HS-27A (cell line): Measurements from ENCODE around the gene ITPR2.
"Not testable (repeated sequence)": the region's sequence is repeated elsewhere in the genome, so short reads cannot be mapped to it uniquely, and the experiment has no call there.

Experiments
- DNase-seq: peaks from one replicate; pipeline ENCODE4 v3.0.0-alpha.2; 2012; ENCODE audit warnings: low read depth, missing footprints

Gene ITPR2

GRCh38 chr12:26848156-26848825 lies 15.3 kb upstream of the ITPR2 start:
- DNase-seq = no peak

- no peak for DNase-seq
Observed at GRCh38 chr12:26847431-26847830, 14.4 kb upstream of the ITPR2 start.

- no peak for DNase-seq
Observed at GRCh38 chr12:26846416-26846815, 13.4 kb upstream of the ITPR2 start.

GRCh38 chr12:26845984-26846383 lies 13.0 kb upstream of the ITPR2 start:
- DNase-seq = no peak

DNA sequence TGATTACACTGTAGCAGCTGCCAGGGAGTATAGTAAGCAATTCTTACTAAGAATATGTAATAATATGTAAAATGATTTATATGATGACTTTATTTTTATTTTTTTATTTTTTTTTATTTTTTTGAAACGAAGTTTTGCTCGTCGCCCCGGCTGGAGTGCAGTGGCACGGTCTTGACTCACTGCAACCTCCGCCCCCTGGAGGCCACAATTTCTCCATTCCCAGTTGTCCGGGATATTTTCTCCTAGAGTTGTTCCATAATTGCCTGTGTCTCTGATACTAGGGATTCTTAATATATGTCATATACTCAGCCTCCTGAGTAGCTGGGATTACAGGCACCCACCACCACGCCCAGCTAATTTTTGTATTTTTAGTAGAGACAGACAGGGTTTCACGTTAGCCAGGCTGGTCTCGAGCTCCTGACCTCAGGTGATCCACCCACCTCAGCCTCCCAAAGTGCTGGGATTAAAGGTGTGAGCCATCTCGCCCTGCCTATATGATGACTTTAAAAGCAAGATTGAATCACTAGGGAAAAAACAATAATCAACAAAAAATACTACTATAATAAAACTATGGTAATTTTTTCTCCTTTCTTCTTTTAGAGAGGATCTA lies 12.2 kb upstream of the ITPR2 start:
- DNase-seq = no peak

GRCh38 chr12:26843311-26843710 lies 10.3 kb upstream of the ITPR2 start:
- no peak for DNase-seq

DNA sequence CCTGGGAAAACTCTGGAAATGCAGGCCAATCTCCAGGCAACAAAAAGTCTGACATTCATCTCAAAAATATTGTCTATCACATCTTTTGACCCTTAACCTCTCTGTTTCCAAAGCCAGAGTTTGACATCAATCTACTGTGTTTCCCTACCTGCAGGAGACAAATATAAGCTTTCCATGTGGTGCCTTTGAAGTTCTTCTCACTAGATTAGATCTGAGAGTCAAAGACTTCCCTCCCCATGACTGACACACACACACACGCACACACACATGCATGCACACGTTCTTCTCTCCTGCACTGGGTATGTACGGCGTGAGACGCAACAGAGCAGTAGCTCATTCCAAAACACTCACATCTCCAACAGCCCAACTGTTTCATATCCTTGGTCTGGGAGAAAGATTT lies 8.1 kb upstream of the ITPR2 start:
- no peak for DNase-seq

DNA sequence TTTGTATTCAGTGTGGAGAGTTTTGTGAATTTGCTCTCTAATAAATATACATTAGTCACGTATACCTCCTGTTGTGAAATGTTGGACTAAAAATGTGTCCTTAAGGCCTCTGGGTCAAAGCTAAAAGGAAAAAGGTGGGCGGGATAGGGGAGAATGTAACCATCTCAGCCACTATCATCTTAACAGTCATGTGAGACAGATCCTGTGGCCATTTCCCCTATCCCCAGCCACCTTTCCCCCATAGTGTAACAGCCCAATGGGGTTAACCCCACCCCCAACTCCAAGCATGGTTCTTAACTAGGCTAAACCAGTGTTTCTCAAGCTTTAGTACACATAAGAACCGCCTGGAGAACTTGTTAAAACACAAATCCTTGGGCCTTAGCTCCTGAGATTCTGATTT lies 6.5 kb upstream of the ITPR2 start:
- DNase-seq = no peak

- DNase-seq = no peak
Observed at GRCh38 chr12:26838888-26839416, 6.0 kb upstream of the ITPR2 start.

DNA sequence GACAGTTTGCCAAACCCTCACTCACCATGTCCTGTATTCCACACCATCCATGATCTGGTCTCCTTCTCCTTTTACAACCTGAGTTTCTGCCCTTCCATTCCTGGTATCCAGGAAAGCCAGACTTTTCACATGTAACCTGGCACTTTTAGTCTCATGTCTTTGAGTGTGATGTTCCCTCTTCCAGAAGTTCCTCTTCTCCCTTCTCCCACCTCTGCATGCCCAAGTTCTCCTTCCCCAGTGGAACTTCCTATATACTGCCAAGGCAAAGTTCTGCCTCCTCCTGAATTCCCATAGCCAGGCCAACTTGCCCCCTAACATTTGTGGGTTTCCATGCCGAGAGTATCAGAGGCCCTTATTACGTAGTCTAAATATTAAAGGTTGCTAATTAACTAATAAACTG lies 3.2 kb upstream of the ITPR2 start:
- DNase-seq = no peak

GRCh38 chr12:26834503-26835060 lies 1.6 kb upstream of the ITPR2 start:
- not testable (repeated sequence) for DNase-seq

- DNase-seq = no peak
Observed at GRCh38 chr12:26833743-26834490, 923 bp upstream of the ITPR2 start.

DNA sequence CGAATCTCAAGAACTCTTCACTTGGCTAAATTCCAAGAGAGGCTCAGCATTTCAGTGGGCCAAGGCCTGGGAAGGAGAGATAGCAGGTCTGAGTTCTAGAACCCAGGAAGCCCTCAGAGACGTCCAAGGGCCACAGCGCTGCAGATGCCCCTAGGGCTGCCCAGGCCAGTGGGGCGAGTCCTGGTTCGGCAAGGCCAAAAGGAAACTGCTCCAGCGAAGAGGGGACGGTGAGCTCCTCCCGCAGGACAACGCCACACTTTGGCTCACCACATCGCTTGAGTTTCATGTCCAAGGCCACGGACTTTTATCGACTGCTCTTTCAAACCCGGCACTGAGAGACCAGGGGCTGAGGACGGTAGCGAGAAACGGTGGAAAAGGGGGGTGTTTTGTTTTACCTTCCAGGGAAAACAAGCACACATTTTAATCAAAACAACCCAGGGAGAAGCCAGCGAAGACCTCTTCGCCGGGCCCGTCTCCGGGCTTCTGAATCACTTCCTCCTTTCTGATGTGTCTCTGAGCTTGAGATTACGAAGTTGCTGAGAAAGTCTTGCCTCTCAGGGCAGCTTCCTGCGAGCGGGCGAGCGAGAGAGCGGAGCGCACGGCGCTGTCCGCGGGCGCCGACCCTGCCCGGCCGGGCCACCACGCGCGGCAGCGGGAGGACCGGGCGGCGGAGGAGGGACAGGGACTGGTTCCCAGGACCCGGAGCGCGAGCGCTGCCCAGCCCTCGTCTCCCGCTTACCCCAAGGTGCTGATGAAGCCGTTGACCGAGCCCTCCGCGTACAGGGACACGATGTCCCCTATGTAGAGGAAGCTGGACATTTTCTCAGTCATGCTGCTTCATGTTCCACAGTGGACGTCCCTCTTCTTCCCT lies 808 bp downstream of the ITPR2 start:
- peak; percentile 82 for DNase-seq

DNA sequence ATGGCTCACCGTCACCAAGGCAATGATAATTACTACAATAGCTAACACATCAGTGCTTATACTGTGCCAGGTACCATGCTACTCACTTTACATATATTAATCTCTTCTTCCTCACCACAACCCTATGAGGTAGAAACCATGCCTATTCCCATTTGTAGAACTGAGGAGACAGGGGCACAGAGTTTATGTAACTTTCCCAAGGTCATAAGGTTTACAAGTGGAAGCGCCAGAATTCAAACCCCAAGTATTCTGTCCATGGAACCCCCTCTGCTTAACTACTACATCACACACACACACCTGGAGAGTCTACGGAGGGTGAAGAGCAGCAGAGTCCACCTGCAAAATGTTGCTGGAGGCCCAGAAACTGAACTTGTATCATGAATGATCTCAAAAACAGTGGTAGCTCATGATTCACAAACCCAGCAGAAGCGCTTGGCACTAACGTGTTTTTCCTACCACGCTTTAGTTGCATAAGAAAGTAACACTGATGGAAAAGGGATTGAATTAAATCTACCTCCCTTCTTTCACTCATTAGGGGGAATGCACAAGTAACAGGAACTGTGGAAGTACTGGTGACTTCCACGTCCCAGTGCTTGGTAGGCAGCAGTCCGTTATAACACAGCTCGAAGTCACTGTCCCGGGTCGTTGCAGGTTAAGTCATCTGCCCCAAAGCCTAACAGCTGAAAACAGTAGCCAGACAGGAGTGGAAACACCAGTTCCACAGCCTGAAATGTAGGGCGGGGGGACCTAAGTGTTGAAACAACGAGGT lies 2.0 kb downstream of the ITPR2 start:
- DNase-seq = no peak

DNA sequence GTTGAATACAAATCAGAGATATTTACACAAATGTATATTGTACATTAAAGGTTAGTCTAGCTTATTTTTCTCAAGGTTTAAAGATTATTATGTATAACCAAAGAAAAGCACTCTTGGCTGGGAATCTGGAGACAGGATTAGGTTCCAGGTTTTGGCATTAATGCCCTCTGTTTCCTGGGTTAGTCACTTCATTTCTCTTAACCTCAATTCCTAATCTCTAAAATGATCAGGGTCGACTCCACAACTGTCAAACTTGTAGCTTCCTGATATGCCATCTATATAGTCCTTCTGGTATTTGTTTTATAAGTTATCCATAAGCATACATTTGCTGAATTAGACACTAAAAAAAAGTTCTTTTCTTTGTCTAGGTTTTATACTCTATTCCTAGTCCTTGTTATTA lies 2.6 kb downstream of the ITPR2 start:
- DNase-seq = no peak

DNA sequence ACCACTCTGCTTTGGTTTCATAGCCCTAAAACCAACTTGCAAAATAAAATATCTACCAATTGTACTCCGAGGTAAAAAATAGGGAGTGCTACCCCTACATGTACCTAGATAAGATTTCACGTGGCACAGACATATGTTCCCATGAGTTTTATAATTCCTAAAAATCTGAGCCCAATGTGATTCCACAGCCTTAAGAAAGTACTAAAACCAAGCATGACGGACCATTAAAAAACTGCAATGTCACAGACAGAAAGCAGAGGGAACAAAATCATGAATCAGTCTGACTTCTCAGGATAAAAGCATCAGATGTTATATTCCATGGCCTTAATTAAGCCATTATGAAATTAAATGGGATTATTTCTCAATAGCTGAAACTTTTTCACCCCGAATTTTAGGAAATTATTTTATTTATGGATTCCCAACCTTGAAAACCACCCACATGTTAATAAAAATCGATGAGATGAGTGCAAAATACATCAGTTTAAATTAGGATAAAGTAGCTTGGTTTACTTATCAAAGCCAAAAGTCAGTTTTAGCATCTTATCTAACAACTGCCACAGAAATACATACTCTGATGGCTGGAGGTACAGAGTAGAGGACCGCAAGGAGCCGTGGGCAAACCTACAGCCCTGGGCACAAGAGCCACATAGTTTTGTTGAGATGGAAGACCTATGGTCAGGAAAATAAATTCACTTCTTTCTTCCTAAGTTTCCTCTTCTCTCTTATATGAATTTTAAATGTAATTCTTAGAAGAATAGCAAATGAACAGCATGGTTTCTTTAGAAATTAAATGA lies 4.5 kb downstream of the ITPR2 start:
- DNase-seq = no peak

DNA sequence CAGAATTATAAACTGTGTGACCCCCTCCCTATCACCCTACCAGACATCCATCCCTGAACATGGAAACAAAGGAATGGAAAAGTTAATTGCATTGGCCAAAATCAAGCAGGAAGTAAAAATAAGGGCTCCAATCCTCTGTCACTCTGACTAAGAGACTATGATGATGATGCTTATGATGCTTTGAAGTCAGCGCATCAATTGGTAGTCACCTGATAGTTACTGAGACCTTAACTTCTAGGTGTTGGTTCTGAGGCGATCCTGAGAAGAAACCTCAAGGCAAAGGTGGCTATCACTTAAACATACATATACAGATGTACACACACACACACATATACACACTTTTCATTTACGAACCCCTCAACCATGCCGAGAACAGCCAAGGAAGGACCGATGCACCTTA lies 6.6 kb downstream of the ITPR2 start:
- DNase-seq = no peak

DNA sequence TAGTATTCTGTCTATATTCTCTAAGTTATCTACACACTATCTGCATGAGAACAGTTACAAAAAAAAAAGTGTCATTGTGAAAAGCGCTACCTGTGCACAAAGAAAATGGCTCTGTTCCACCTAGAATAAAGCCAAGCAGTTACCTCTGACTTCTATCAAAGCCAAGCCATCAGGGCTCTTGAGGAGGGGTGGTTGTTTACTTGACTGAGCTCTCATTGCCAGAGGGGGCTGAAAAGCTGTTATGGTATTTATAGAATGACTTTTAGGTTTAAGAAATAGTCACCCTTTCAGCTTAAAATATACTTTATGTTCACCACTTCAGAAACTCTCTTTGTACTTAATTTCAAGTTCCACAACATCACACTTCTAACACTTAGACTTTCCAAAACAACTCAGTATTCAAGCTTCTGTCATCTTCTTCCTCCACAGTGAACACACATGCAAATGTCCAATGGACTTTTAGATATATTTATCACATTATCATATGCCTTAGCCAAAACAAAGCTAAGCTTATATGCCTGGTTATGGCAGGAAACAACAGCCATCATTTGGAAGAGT lies 7.5 kb downstream of the ITPR2 start:
- no peak for DNase-seq

GRCh38 chr12:26823390-26823789 lies 9.6 kb downstream of the ITPR2 start:
- no peak for DNase-seq

DNA sequence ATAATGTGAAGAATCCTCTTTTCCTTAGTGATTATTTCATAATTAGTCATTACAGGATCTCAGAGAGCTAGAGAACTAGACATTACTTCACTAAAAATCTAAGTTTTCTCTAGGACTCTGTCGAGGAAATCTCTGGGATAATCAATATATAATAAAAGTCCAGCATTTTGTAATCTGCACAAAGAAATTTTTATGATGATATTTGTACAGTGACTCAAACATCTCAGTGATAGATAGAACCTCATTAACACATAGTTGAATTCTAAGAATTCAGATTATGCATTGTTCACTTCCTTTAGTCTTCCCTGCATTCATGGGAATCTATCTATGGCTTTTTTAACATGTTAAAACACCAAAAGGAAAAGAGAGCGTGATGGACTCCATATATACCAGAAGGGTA lies 11.0 kb downstream of the ITPR2 start:
- no peak for DNase-seq
